NCI-H446 (cell line): ENCODE results near the gene ZNF287.

Experiments used
- DNase-seq, 2 experiments: peaks; one replicate each; lab custom pipeline; 2025; lab: John Stamatoyannopoulos, UW

The ZNF287 gene

DNA sequence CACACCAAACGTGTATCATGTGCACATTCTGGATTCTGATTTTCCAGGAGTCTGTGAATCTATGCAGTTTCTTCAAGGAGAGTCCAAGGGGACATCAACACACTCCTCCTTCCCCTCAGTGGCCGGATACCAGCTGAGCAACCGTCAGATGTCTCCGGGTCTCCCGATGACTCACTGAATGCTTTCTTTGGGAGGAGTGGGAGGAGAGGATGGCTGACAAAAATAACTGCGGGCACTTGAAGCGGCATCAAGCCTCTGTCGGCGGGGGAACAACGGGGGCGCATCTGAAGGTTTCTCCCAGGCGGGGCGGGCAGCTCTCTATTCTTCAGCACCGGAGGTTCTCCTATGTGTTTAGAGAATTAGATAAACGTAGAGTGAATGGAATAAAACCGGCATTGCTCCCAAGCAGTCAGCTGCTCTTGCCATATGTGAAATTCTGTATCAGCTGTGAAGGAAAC is 52.4 kb downstream of the ZNF287 start:
- DNase-seq, result peak in 1 of 2 experiments; percentile 16

DNA sequence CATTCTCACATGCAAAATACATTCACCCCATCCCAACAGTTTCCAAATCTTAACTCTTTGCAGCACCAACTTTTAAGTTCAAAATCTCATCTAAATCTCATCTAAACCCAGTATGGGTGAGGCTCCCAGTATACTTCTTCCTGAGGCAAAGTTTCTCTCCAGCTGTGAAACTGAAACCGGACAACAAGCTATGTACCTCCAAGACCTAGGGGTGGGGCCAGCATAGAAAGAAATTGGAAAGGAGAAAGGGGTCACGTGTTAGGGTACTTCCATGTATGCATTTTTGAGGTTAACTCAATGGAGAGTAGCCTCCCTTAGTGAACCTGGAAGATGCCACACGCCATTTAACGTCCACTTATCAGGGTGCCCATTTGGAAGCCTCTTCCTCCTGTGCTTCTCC is 53.1 kb downstream of the ZNF287 start:
- DNase-seq, result no peak

DNA sequence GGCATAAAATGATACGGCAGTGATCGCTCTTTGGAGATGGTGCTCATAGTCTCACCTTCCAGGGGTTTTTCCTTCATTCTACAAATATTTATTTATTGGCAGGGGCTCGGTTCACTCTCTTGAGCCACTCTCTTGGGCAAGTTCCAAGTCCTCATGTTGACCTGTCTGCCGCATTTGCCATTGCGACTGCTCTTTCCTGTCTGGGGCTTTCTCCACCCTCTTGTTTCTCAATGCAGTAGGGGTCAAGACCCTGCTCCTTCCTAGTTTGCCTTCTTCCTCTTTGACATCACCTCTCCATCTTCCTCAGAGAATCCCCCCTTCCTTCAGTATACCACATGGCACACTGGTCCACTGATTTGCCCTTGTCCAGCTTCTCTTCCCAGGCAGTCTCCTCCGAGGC is 55.1 kb downstream of the ZNF287 start:
- DNase-seq, result no peak

DNA sequence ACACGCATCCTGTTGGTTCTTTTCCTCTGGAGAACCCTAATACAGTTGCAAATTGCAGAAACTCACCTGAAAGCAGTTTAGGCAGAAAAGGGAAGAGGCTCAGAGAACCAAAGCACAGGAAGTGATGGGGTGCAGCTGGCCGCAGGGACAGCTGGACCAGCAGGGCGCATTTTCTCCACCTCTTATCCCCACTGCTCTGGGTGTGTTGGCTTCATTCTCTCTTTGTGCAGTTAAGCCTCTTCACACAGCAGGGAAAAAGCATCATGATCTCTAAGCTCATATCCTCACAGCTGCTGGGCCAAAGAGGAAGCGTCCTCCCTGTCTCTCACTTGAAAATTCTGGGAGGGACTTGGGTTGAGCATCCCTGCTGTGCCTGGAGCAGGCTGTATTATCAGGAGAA is 57.0 kb downstream of the ZNF287 start:
- DNase-seq, result no peak

DNA sequence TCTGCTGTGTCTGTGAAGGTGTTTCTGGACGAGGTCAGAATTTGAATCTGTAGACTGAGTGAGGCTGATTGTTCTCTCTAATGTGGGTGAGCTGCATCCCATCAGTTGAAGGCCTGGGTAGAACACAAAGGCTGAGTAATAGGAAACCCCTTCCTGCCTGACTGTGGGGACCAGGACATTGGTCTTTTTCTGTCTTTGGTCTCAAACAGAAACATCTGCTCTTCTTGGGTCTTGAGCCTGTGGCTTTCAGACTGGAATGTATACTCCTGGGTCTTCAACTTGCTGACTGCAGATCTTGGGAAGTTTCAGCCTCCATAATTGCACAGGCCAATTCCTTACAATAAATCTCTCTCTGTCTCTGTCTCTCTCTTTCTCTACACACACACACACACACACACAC is 57.4 kb downstream of the ZNF287 start:
- no peak for DNase-seq

DNA sequence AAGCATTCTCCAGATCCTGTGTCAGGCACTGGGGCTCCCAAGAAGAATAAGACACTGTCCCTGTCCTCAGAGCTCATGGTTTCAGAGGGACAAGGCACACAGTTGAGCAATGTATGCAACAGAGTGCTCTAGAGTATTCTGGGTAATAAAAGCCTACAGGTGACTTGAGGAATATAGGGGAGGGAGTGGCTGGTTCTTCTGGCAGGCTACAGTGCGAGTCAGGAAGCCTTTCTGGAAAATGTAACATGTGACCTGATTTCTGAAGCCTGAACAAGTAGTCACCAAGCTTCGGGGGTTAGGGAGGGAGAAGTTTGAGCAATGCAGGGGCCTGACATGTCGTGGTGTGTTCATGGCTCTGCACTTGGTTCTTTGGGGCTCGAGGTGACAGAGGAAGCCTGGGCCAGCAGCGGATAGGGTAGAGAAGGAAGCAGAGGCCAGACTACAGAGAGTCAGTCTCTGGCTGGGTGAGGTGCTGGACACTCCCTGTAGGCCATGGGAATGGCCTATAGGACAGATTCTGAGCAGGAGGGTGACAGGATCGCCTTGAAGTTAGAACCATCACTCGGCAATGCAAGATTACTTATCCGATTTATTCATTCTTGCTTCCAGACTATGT is 61.0 kb downstream of the ZNF287 start:
- no peak for DNase-seq

DNA sequence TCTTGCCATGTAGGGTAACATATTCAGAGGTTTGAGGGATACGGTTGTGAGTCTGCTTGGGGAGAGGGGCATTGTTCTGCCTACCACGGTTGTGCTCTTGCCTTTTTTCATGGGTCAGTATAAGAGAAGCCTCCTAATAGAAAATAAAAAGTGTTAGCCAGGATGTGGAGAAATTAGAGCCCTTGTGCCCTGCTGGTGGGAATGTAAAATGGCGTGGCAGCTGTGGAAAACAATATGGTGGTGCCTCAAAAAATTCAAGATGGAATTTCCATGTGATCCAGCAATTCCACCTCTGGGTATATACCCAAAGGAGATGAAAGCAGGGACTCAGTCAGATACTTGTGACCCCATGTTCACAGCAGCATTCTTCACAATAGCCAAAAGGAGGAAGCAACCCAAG is 62.8 kb downstream of the ZNF287 start:
- DNase-seq, result no peak

DNA sequence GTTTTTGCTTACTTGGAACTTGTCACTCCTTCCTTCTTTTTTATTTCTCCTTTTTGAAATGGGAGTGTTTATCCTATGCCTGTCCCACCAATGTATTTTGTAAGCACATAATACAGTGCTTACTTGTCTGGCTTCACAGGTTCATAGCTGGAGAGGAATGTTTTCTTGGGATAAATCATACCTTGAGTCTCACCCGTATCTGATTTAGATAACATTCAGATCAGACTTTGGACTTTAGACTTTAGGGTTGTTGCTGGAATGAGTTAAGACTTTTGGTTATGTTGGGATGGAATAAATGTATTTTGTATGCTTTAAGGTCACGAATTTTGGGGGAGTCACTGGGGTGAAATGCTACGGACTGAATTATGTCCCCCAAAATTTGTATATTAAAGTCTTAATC is 64.0 kb downstream of the ZNF287 start:
- DNase-seq, result no peak
